Measurements from ENCODE around the gene CALHM1.

The CALHM1 gene

GRCh38 chr10:103476046-103476768 lies 17.5 kb upstream of the CALHM1 start:
- Histone ChIP-seq H2AFZ (ENCODE audit: low read depth, low read length) (0 out of 2 replicates have a peak overlapping the region, but pooled peaks have one; percentile 21), H3K79me2 (ENCODE audit: low read length) (no peaks in the 10 kb centered on the region), H3K4me2 (ENCODE audit: low read length) (no peak overlapping the region), H3K27me3 (ENCODE audit: low read depth, low read length) (no peaks in the 10 kb centered on the region), H3K4me1 (ENCODE audit: low read length) (peaks cover 28% of the 10 kb centered on the region), H3K9ac (ENCODE audit: low read length) (no peak overlapping the region), H3K9me3 (ENCODE audit: insufficient read depth, low read length) (no peaks in the 10 kb centered on the region), H3K4me3 (ENCODE audit: low read length) (no peak overlapping the region), H3K27ac (ENCODE audit: low read length) (no peak overlapping the region), H3K36me3 (replicated peaks; ENCODE audit: low read depth, low read length) (no peaks in the 10 kb centered on the region), H4K20me1 (ENCODE audit: insufficient read depth, low read length) (no peaks in the 10 kb centered on the region)
- TF ChIP-seq, protein P1, sequence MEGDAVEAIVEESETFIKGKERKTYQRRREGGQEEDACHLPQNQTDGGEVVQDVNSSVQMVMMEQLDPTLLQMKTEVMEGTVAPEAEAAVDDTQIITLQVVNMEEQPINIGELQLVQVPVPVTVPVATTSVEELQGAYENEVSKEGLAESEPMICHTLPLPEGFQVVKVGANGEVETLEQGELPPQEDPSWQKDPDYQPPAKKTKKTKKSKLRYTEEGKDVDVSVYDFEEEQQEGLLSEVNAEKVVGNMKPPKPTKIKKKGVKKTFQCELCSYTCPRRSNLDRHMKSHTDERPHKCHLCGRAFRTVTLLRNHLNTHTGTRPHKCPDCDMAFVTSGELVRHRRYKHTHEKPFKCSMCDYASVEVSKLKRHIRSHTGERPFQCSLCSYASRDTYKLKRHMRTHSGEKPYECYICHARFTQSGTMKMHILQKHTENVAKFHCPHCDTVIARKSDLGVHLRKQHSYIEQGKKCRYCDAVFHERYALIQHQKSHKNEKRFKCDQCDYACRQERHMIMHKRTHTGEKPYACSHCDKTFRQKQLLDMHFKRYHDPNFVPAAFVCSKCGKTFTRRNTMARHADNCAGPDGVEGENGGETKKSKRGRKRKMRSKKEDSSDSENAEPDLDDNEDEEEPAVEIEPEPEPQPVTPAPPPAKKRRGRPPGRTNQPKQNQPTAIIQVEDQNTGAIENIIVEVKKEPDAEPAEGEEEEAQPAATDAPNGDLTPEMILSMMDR (IDR thresholded peaks at IDR 0.05; ENCODE audit: low read depth, low read length) = peak; percentile 50
- no peak for TF ChIP-seq EZH2phosphoT487 (IDR thresholded peaks at IDR 0.05; ENCODE audit: low read depth)

DNA sequence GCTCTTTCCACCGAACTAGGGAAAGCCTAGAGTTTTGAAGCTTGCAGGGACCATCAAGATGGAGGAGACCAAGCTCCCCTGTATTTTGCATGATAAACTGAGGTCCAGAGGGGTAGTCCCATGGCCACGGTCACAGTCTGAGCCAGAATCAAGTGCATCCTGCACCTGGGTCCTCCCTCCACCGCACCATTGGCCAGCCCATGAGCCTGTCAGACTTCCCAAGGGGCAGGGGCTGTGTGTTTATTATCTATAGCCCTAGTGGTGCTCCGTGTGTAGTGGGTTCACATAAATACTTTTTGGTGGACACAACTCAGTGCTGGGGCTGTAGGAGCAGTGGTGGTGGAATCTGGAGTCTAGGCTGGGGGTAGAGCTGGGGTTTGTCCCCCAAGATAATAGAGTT lies 16.7 kb upstream of the CALHM1 start:
- no peak overlapping the region for H3K4me2 ChIP-seq (ENCODE audit: low read length)
- H3K4me3 ChIP-seq (ENCODE audit: low read length) = no peak overlapping the region
- H3K9ac ChIP-seq (ENCODE audit: low read length) = no peak overlapping the region
- TF ChIP-seq, protein P1 (IDR thresholded peaks at IDR 0.05; ENCODE audit: low read depth, low read length) = no peak
- no peak for TF ChIP-seq EZH2phosphoT487 (IDR thresholded peaks at IDR 0.05; ENCODE audit: low read depth)
- no peaks in the 10 kb centered on the region for H3K36me3 ChIP-seq (replicated peaks; ENCODE audit: low read depth, low read length)
- no peaks in the 10 kb centered on the region for H4K20me1 ChIP-seq (ENCODE audit: insufficient read depth, low read length)
- no peak overlapping the region for H3K27ac ChIP-seq (ENCODE audit: low read length)
- H3K9me3 ChIP-seq (ENCODE audit: insufficient read depth, low read length) = no peaks in the 10 kb centered on the region
- H2AFZ ChIP-seq (ENCODE audit: low read depth, low read length) = no peak overlapping the region
- no peaks in the 10 kb centered on the region for H3K27me3 ChIP-seq (ENCODE audit: low read depth, low read length)
- H3K4me1 ChIP-seq (ENCODE audit: low read length) = peaks cover 36% of the 10 kb centered on the region
- H3K79me2 ChIP-seq (ENCODE audit: low read length) = no peaks in the 10 kb centered on the region

DNA sequence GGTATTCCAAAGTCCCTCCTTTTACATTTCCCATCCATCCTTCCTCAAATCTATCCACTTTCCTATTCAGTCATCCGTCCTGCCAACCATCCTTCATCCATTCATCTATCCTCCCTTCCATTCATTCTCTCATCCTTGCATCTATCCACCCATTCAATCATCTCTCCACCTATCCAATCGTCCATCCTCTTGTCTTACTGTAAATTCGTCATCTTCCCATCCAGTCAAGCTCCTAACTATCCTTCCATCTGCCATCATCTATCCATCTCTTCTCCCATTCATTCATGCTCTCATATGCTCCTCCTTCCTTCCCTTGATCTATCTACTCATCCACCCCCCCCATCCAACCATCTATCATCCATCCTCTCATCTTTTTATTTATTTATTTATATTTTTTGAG lies 15.4 kb upstream of the CALHM1 start:
- H2AFZ ChIP-seq (ENCODE audit: low read depth, low read length) = no peak overlapping the region
- peaks cover 47% of the 10 kb centered on the region for H3K4me1 ChIP-seq (ENCODE audit: low read length)
- H3K9ac ChIP-seq (ENCODE audit: low read length) = no peak overlapping the region
- no peak overlapping the region for H3K4me2 ChIP-seq (ENCODE audit: low read length)
- H3K79me2 ChIP-seq (ENCODE audit: low read length) = no peaks in the 10 kb centered on the region
- no peaks in the 10 kb centered on the region for H3K27me3 ChIP-seq (ENCODE audit: low read depth, low read length)
- no peak overlapping the region for H3K4me3 ChIP-seq (ENCODE audit: low read length)
- no peaks in the 10 kb centered on the region for H3K9me3 ChIP-seq (ENCODE audit: insufficient read depth, low read length)
- H3K36me3 ChIP-seq (replicated peaks; ENCODE audit: low read depth, low read length) = no peaks in the 10 kb centered on the region
- H4K20me1 ChIP-seq (ENCODE audit: insufficient read depth, low read length) = no peaks in the 10 kb centered on the region
- no peak for TF ChIP-seq EZH2phosphoT487 (IDR thresholded peaks at IDR 0.05; ENCODE audit: low read depth)
- TF ChIP-seq, protein P1 (IDR thresholded peaks at IDR 0.05; ENCODE audit: low read depth, low read length) = no peak
- no peak overlapping the region for H3K27ac ChIP-seq (ENCODE audit: low read length)

DNA sequence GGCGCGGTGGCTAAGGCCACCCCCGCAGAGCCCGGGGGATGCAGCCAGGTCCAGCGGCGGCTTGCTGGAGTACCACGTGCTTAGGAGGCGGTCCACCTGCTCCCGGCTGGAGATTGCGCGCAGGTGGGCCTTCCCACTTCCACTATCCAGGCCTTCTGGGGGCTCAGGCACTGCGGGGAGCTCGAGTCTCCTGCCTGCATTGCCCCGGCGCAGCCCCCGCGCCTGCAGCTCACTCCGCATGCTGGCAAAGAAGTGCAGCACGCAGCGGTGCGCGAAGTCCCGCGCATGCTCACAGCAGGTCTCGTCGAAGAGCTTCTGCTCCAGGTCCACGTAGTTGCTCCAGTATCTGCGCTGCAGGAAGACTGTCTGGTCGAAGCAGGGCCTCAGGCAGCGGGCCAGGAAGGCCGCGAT lies 14.6 kb upstream of the CALHM1 start:
- Histone ChIP-seq H3K36me3 (replicated peaks; ENCODE audit: low read depth, low read length) (no peaks in the 10 kb centered on the region), H3K9ac (ENCODE audit: low read length) (no peak overlapping the region), H3K79me2 (ENCODE audit: low read length) (no peaks in the 10 kb centered on the region), H3K27ac (ENCODE audit: low read length) (no peak overlapping the region), H2AFZ (ENCODE audit: low read depth, low read length) (no peak overlapping the region), H3K4me3 (ENCODE audit: low read length) (no peak overlapping the region), H4K20me1 (ENCODE audit: insufficient read depth, low read length) (no peaks in the 10 kb centered on the region), H3K9me3 (ENCODE audit: insufficient read depth, low read length) (no peaks in the 10 kb centered on the region), H3K4me1 (ENCODE audit: low read length) (peaks cover 54% of the 10 kb centered on the region), H3K27me3 (ENCODE audit: low read depth, low read length) (no peaks in the 10 kb centered on the region), H3K4me2 (ENCODE audit: low read length) (no peak overlapping the region)
- TF ChIP-seq EZH2phosphoT487 (IDR thresholded peaks at IDR 0.05; ENCODE audit: low read depth) = no peak
- TF ChIP-seq, protein P1 (IDR thresholded peaks at IDR 0.05; ENCODE audit: low read depth, low read length) = no peak

Data from OCI-LY3 (cell line).